A673 (cell line): ENCODE results near the gene SLC1A4. TPM values are rescaled to one million over a fixed set of nuclear protein-coding genes. Genes with fewer than 3 reads are reported as not detected.

ENCODE experiments used
- BruUV-seq: library from RNA; stranded (reverse); fragments of 400-500 nt; replicated peaks from 2 replicates; lab custom pipeline; 2021; lab: Mats Ljungman, UMichigan
- CTCF ChIA-PET: fragments of 300-600 bp; sonication (Branson Sonifier 250); formaldehyde crosslinking; loops from one replicate; lab custom pipeline; 2022; ENCODE audit warnings: antibody characterized with exemption; lab: Charles Lee
- POLR2A ChIA-PET: fragments of 300-600 bp; sonication (Branson Sonifier 250); formaldehyde crosslinking; loops from one replicate; lab custom pipeline; 2022; ENCODE audit warnings: antibody characterized with exemption; ENCODE audit not compliant: low non-redundant PET; lab: Charles Lee
- DNase-seq: peaks from one replicate; pipeline ENCODE4 v3.0.0-alpha.2; 2015; ENCODE audit warnings: low spot score
- H3K27ac ChIP-seq: fragments of 200-600 bp; sonication (generic); 2 replicates; pipeline ENCODE4 v1.5.1; 2016; ENCODE audit warnings: mixed run types, low read depth, mild to moderate bottlenecking, mixed read lengths, antibody characterized with exemption, low read length; ENCODE audit not compliant: poor library complexity, severe bottlenecking
- H3K27me3 ChIP-seq: fragments of 200-600 bp; sonication (generic); replicated peaks from 2 replicates; pipeline ENCODE4 v1.6.1; 2017; ENCODE audit warnings: mixed run types, low read depth, mild to moderate bottlenecking, mixed read lengths, antibody characterized with exemption, low read length; ENCODE audit not compliant: insufficient read depth, poor library complexity
- H3K36me3 ChIP-seq: fragments of 200-600 bp; sonication (generic); 2 replicates; pipeline ENCODE4 v1.6.1; 2016; ENCODE audit warnings: mixed run types, mild to moderate bottlenecking, mixed read lengths, antibody characterized with exemption, low read length; ENCODE audit not compliant: insufficient read depth, poor library complexity, severe bottlenecking
- H3K4me1 ChIP-seq: fragments of 200-600 bp; sonication (generic); 2 replicates; pipeline ENCODE4 v1.6.1; 2017; ENCODE audit warnings: mixed run types, mild to moderate bottlenecking, mixed read lengths, antibody characterized with exemption, low read length; ENCODE audit not compliant: insufficient read depth, poor library complexity, severe bottlenecking
- H3K4me3 ChIP-seq: fragments of 200-600 bp; sonication (generic); 2 replicates; pipeline ENCODE4 v1.5.1; 2016; ENCODE audit warnings: low read depth, mixed run types, mild to moderate bottlenecking, mixed read lengths, low read length; ENCODE audit not compliant: poor library complexity, severe bottlenecking
- H3K9me3 ChIP-seq: fragments of 200-600 bp; sonication (generic); 2 replicates; pipeline ENCODE4 v1.6.1; 2016; ENCODE audit warnings: mixed run types, low read depth, mild to moderate bottlenecking, mixed read lengths, antibody characterized with exemption, low read length; ENCODE audit not compliant: poor library complexity, severe bottlenecking
- CTCF ChIP-seq: fragments of 300-800, 200-600 bp; sonication (generic); conservative IDR thresholded peaks from 2 replicates; pipeline ENCODE4 v1.5.1; 2017; ENCODE audit warnings: low read depth, mild to moderate bottlenecking, antibody characterized with exemption, low read length, moderate library complexity, mixed read lengths
- EZH2 ChIP-seq: fragments of 200-600 bp; sonication (generic); IDR thresholded peaks from 2 replicates; pipeline ENCODE4 v1.6.1; 2017; ENCODE audit warnings: borderline replicate concordance, low read depth, mild to moderate bottlenecking, mixed read lengths, antibody characterized with exemption, low read length; ENCODE audit not compliant: poor library complexity, severe bottlenecking
- intact Hi-C: fragments of 100-400 bp; cut with micrococcal nuclease; formaldehyde crosslinking; loops from one replicate; pipeline ENCODE4 v1.10.0; 2022; ENCODE audit not compliant: unreplicated experiment
- total RNA-seq: library from RNA; stranded (reverse); gene quantifications from 2 replicates; pipeline ENCODE4 v1.2.3, GENCODE V29; 2021

The SLC1A4 gene
- total RNA-seq, 1 experiment from 2014 or later: 78.1 TPM

- CTCF ChIA-PET: interaction anchor here (0.5 kb wide), 1 partner anchor 137 kb away, joined by 3 read pairs; no protein-coding TSS in a partner anchor
- DNase-seq: no peak
- H3K4me1 ChIP-seq: peaks cover 15% of the 10 kb centered on the region
- POLR2A ChIA-PET: no interaction called here
- no peaks in the 10 kb centered on the region for H3K27me3 ChIP-seq
- H3K9me3 ChIP-seq: no peaks in the 10 kb centered on the region
- no peaks in the 10 kb centered on the region for H3K36me3 ChIP-seq
- H3K27ac ChIP-seq: no peak overlapping the region
- intact Hi-C loops: no loop called here
- no TSS peak for BruUV-seq
- TF ChIP-seq EZH2 (no peak), CTCF (no peak)
- H3K4me3 ChIP-seq: no peak overlapping the region
Observed at GRCh38 chr2:65037178-65037577, 48.0 kb downstream of the SLC1A4 start.

- ChIA-PET POLR2A (no interaction called here), CTCF (interaction anchor here (2.3 kb wide), 1 partner anchor 122 kb away, joined by 18 read pairs; no protein-coding TSS in a partner anchor)
- intact Hi-C loops: loop anchor here (1.0 kb wide), 1 partner anchor 122 kb away; no protein-coding TSS in a partner anchor
- TF ChIP-seq CTCF (no peak), EZH2 (no peak)
- no TSS peak for BruUV-seq
- Histone ChIP-seq H3K27ac (no peak overlapping the region), H3K36me3 (no peaks in the 10 kb centered on the region), H3K4me3 (no peak overlapping the region), H3K9me3 (no peaks in the 10 kb centered on the region), H3K27me3 (no peaks in the 10 kb centered on the region), H3K4me1 (peaks cover 11% of the 10 kb centered on the region)
- no peak for DNase-seq
Observed at GRCh38 chr2:65039640-65040039, 50.4 kb downstream of the SLC1A4 start.

- Histone ChIP-seq H3K9me3 (no peaks in the 10 kb centered on the region), H3K27ac (no peak overlapping the region), H3K4me1 (peaks cover 6% of the 10 kb centered on the region), H3K27me3 (no peaks in the 10 kb centered on the region), H3K4me3 (no peak overlapping the region), H3K36me3 (no peaks in the 10 kb centered on the region)
- ChIA-PET CTCF (interaction anchor here (2.3 kb wide), 1 partner anchor 123 kb away, joined by 18 read pairs; no protein-coding TSS in a partner anchor), POLR2A (no interaction called here)
- intact Hi-C loops: loop anchor here (1.0 kb wide), 1 partner anchor 123 kb away; no protein-coding TSS in a partner anchor
- TF ChIP-seq CTCF (peak; percentile 95), EZH2 (no peak)
- no TSS peak for BruUV-seq
- peak; percentile 88 for DNase-seq
Observed at GRCh38 chr2:65040400-65041261, 51.4 kb downstream of the SLC1A4 start.
